ENCODE measurements around the gene NUP210.
"Not testable (repeated sequence)": the region's sequence is repeated elsewhere in the genome, so short reads cannot be mapped to it uniquely, and the experiment has no call there.

Gene NUP210

DNA sequence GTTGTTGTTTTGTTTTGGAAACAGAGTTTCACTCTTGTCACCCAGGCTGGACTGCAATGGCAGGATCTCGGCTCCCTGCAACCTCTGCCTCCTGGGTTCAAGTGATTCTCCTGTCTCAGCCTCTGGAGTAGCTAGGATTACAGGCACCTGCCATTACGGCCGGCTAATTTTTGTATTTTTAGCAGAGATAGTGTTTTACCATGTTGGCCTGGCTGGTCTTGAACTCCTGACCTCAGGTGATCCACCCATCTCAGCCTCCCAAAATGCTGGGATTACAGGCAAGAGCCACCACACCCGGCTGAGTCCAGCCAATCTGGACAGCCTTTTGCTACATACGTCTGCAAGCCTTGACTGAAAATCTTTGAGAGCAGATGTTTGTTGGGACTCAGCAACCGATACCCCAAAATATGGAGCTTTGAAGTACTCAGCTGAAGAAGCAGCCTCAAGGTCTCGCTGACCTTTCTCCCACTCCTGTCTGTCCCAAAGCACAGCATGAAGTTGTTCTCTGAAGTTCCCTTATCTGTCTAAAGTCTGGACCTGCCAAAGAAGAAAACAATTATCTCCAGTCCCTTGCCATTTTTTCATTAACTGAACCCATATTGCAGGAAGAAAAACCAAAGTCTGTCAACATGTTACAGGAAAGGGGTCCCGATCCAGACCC is 9.6 kb upstream of the NUP210 start:
- no peak for DNase-seq

GRCh38 chr3:13428678-13429077 is 8.6 kb upstream of the NUP210 start:
- not testable (repeated sequence) for DNase-seq

GRCh38 chr3:13427662-13428603 is 7.8 kb upstream of the NUP210 start:
- no peak for DNase-seq

DNA sequence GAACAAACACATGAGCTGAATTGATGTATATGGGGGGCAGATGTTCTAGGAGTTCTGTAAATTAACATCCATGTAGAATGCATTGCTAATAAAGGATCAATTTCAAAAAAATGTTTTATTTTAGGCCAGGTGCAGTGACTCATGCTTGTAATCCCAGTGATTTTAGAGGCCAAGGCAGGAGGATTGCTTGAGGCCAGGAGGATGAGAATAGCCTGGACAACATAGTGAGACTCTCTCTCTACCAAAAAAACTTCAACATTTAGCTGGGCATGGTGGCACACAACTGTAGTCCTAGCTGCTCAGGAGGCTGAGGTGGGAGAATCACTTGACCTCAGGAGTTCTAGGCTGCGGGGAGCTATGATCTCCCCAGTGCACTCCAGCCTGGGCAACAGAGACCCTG is 6.5 kb upstream of the NUP210 start:
- DNase-seq = no peak

GRCh38 chr3:13425689-13426088 is 5.6 kb upstream of the NUP210 start:
- no peak for DNase-seq

DNA sequence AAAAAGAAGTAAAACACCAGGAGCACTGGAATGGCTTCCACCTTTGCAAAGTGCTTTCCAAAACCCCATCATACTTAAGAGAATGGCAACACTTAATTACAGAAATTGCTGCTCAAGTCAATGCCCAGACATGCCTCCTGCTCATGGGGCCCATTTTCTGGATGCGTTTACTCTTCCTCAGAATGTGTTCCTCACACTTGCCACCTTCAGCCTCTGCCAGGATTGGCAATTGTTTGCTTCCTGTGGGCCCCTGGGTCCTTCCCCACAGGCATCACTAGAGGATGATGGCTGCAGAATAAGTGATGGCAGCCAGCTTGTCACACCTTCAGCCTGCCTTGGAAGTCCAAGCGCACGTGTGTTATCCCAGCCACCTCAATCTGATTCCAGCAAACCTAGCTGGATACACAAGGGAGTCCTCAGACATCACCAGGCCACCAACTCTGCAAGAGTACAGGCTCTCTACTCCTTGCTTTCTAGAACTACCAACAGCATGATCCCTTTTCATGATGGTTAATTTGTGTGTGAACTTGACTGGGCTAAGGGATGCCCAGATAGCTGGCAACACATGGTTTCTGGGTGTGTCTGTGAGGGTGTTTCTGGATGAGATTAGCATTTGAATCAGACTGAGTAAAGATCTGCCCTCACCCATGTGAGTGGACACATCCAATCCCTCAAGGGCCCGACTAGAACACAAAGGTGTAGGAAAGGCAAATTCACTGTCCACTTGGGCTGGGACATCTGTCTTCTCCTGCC is 4.9 kb upstream of the NUP210 start:
- no peak for DNase-seq

- DNase-seq = no peak
Measured at GRCh38 chr3:13424141-13424844, 4.2 kb upstream of the NUP210 start.

DNA sequence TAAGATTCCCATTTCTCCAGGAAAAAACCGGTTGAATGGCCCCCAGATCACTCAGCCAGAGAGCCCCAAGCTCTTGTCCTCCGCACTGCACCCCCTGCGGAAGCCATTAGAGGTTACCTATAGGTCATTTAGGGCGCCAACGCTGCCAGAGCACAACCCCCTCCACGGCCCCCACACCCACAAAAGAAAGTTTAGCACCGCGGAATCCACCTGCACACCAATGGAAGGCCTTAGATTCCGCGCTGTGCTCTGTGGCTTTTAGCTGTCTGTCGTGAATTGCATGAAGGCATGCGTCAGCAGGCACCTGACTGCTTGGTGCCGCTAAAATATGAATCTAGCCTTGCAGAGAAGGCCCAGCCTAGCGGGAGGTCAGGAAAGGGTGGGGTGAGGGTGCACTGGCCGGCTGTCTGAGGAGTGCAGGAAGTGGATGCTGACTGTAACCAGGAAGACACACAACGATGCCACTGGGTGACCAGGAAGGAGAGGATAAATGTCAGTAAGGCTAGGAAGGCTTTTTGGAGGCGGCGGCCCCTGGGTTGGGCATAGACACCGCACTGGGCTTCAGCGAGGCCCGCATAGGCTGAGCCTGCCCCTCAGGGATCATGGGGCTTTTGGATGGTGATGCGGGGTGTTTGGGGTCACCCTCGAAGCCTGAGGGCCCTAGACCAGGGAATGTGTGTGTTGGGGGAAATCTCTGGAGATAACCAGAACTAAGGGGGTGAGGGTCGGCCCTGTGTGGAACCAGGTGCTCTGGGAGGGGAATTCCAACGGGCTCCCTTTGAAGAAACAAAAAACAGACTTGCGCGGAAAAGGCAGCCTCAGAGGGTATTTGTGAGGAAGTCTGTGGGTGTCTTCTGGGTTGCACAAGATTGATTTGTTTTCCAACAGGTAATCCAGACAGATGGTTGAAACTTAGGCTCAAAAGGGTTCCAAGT is 976 bp upstream of the NUP210 start:
- DNase-seq = peak; percentile 81

DNA sequence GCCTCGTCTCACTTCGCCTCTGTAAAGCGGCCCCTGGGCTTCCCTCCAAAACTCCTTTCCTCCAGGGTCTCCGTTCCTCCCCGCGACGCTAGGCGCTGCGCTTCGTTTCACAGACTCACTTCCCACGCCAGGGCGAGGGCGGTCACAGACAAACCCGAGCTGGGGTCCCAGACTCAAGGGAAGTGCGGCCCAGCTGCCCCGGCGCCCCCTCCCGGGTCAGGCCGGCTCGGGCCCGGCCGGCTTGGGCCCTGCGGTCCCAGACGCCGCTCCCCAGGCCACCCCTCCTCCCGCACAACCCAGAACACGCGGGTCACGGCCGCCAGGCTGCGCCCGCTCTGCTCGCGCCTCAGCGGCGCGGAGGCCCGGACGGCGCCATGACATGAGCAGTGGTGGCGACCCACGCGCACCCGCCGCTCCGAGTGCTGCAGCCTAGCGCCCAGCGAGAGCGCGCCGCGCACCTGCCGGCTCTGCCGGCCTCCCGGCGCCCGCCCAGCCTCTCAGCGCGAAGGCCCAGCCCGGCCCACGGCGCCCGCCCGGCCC is 547 bp downstream of the NUP210 start:
- peak; percentile 63 for DNase-seq

DNA sequence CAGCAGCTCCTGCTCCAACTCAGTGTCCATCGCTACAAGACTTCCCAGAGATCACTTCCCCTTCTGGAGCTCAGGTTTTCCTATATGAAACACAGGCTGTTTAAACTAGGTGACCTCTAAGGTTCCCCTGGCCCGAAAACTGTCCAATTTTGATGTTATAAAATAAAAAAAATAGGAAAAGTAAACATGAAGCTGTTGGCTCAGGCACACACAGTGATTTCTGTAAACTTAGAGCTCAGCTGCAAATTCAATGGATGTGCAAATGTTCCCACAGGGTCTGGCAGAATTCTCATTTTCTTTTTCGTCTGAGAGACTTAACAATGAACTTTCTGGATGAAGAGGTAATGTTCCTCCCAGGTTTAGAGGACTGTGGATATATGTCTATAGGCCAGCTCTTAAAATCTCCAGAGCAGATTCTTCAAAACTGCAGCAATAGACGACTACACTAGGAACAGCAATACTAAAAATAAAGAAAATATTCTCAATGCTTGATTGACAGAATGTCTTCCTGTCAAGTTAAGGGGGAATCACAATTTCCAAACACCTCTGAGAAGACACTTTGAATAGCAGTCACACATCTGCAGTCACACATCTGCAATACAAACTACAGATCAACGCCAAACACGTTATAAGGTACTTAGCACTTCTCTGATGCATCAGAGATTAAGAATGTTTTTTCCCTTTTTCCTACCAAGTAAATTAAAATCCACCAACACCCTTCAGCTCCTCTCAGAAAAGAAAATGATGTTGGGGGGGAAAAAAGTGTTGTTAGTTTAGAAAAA is 2.8 kb downstream of the NUP210 start:
- DNase-seq = no peak

DNA sequence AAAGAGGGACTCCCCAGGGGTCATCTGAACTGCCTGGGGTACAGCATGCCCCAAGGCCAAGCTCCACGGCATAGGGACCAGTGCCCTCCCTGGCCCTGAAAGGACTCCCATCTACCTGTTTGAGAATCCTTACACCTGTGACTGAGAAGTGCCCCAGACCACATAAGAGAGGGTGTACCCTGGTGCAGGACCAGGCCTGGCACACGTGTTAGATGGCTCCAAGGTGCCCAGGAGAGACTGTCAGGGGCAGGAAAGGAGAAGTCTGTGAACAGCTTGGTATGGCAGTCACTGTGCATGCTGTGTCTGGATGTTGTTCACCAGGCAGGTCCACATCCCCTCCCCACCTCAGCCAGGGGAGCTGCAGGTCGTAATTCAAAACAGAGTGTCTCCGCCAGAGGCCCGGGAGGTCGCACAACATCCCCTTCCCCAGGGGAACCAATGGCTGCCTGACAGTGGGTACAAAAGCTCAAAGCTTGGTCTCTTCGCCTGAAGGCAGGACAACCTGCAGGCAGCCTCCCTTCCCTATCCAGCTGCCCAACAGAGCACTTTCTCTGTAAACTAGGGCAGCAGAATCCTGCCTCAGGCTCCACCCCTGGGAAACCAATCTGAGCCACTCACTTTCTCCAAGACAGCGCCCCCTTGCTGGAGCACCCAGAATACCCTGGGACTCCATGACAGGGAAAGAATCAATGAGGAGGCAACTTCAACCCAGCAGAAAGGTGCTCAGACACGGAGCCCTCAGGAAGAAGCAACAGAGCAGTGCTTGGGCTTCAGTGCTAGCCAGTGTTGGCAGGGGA is 3.9 kb downstream of the NUP210 start:
- DNase-seq = no peak

GRCh38 chr3:13415236-13415986 is 4.7 kb downstream of the NUP210 start:
- DNase-seq = no peak

DNA sequence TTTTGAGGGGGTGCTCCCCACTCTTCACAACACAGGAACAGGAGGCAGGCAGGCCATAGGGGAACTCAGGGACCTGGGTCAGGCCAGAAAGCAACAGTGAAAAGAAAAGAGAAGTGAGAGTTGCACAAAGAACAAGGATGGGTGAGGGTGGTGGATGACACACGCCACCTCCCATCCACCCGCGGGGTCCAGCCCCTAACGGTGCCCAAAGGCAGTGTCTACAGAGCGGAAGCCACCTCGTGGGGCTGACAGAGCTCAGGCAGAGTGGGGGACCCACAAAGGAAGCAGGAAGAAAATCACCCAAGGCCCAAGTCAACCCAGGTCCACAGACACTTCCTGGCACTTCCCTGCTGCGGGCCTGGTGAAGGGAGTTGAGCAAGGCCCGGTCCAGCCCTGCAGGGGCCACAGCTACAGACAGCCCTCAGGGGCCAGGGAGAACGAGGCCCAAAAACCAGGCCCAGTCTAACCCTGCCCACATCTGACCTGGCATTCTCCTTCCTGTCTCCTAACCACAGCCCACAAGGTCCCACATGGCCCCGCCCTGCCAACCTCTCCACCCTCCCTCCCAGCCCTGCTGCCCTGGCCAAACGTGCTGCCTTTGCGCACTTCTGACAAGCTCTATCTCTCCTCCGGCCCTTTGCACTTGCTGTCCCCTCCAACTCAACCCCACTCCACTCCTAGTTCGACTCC is 5.9 kb downstream of the NUP210 start:
- DNase-seq = peak; percentile 60

GRCh38 chr3:13411186-13411860 is 8.8 kb downstream of the NUP210 start:
- no peak for DNase-seq

- no peak for DNase-seq
Measured at GRCh38 chr3:13408890-13409289, 11.2 kb downstream of the NUP210 start.

DNA sequence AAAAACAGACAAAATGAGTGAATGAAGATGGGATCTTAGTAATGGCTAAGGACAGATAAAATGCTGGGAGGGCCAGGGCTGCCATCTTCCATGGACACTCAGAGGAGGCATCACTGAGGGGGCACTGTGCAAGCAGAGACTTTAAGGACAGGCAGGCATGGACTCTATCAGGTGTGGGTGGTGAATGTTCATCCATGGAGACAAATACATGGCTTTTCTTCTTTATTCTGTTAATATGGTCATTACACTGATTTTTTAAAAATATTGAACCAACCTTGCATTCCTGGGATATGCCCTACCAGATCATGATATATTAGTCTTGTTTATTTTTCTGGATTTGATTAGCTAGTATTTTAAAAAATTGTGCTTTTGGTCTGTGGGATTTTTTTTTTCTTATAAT is 12.2 kb downstream of the NUP210 start:
- DNase-seq = no peak

DNA sequence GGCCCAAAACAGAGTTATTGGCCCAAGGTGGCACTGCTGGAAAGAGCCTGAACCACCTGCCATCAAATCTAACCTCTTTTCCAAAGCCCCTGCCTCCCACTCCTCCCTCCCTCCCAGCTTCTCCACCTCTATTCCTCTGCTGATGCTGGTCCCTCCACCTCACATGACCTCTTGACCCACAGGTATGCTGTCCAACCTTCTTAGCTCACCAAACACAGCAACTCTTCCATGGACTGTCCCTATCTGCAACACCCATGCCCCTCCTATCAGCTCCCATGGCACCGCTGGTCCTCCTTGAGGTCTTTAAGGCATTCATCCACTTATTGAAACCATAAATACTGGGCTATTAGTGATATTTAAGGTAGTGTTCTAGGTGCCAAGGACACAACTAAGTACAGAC is 12.6 kb downstream of the NUP210 start:
- no peak for DNase-seq

- DNase-seq = no peak
Measured at GRCh38 chr3:13406190-13406589, 13.9 kb downstream of the NUP210 start.
